BJ (cell line): ENCODE measurements around the gene ZC3HAV1. TPM values are rescaled to one million over a fixed set of nuclear protein-coding genes. Genes with fewer than 3 reads are reported as not detected.
"Not testable (repeated sequence)": the region's sequence is repeated elsewhere in the genome, so short reads cannot be mapped to it uniquely, and the experiment has no call there.

Experiments used
- CTCF ChIA-PET: fragments of 350-600 bp; formaldehyde crosslinking; extraction: SDS; loops from one replicate; lab custom pipeline; 2021; ENCODE audit warnings: antibody characterized with exemption, inconsistent platforms; lab: Yijun Ruan, JAX
- POLR2A ChIA-PET: fragments of 300-600 bp; sonication (Branson Sonifier 250); formaldehyde crosslinking; extraction: SDS; loops from one replicate; lab custom pipeline; 2021; ENCODE audit warnings: antibody characterized with exemption; lab: Charles Lee
- DNase-seq: peaks from one replicate; pipeline ENCODE4 v3.0.0-alpha.2; 2011; ENCODE audit warnings: low read depth
- H3K27me3 ChIP-seq: 2 replicates; pipeline ENCODE4 v1.6.0; 2011; ENCODE audit warnings: low read length; ENCODE audit not compliant: control insufficient read depth, insufficient read depth
- H3K36me3 ChIP-seq: 2 replicates; pipeline ENCODE4 v1.5.1; 2011; ENCODE audit warnings: low read length; ENCODE audit not compliant: control insufficient read depth, insufficient read depth
- H3K4me3 ChIP-seq: 2 replicates; pipeline ENCODE4 v1.5.1; 2011; ENCODE audit warnings: low read depth, mild to moderate bottlenecking, control low read depth, low read length
- CTCF ChIP-seq: IDR thresholded peaks from 2 replicates; pipeline ENCODE4 v1.5.1; 2011; ENCODE audit warnings: low read depth, mild to moderate bottlenecking, control low read depth, inconsistent platforms, low read length, moderate library complexity; ENCODE audit not compliant: insufficient read depth
- polyA plus RNA-seq: library from polyadenylated mRNA; depleted of rRNA; stranded (reverse); fragments of >200 nt; gene quantifications from 2 replicates; pipeline ENCODE4 v1.2.3, GENCODE V29; 2011

ZC3HAV1 gene
- polyA plus RNA-seq, 1 experiment, result 21.7 TPM

GRCh38 chr7:139059905-139060304 is 49.6 kb downstream of the ZC3HAV1 start:
- H3K4me3 ChIP-seq, result no peak overlapping the region
- no peak for TF ChIP-seq CTCF
- H3K36me3 ChIP-seq, result peaks cover 11% of the 10 kb centered on the region
- H3K27me3 ChIP-seq, result no peaks in the 10 kb centered on the region
- POLR2A ChIA-PET, result interaction anchor here (1.0 kb wide), 1 partner anchor 169 kb away, joined by 3 read pairs; no protein-coding TSS in a partner anchor
- CTCF ChIA-PET, result interaction anchor here (0.6 to 4.1 kb wide), 4 partner anchors 8 to 1001 kb away, joined by 3 to 24 read pairs (median 4); no protein-coding TSS in a partner anchor
- no peak for DNase-seq

- H3K4me3 ChIP-seq, result no peak overlapping the region
- peaks cover 9% of the 10 kb centered on the region for H3K36me3 ChIP-seq
- no peak for TF ChIP-seq CTCF
- H3K27me3 ChIP-seq, result no peaks in the 10 kb centered on the region
- DNase-seq, result no peak
- CTCF ChIA-PET, result interaction anchor here (0.6 to 4.1 kb wide), 5 partner anchors 9 to 559 kb away, joined by 3 to 24 read pairs (median 4); no protein-coding TSS in a partner anchor
- POLR2A ChIA-PET, result no interaction called here
Observed at GRCh38 chr7:139058943-139059342, 50.6 kb downstream of the ZC3HAV1 start.

GRCh38 chr7:139055674-139056073 is 53.8 kb downstream of the ZC3HAV1 start:
- POLR2A ChIA-PET, result no interaction called here
- DNase-seq, result no peak
- no peak for TF ChIP-seq CTCF
- CTCF ChIA-PET, result interaction anchor here (1.3 kb wide), 1 partner anchor 169 kb away, joined by 3 read pairs; no protein-coding TSS in a partner anchor
- no peak overlapping the region for H3K4me3 ChIP-seq
- no peaks in the 10 kb centered on the region for H3K27me3 ChIP-seq
- H3K36me3 ChIP-seq, result peaks cover 8% of the 10 kb centered on the region

GRCh38 chr7:139054656-139055055 is 54.9 kb downstream of the ZC3HAV1 start:
- CTCF ChIA-PET, result interaction anchor here (1.4 kb wide), 1 partner anchor 37 kb away, joined by 7 read pairs; no protein-coding TSS in a partner anchor
- H3K4me3 ChIP-seq, H3K27me3 ChIP-seq, POLR2A ChIA-PET, H3K36me3 ChIP-seq, DNase-seq: not testable (repeated sequence)

GRCh38 chr7:139054101-139054500 is 55.4 kb downstream of the ZC3HAV1 start:
- DNase-seq, result no peak
- ChIA-PET POLR2A (no interaction called here), CTCF (interaction anchor here (0.9 to 1.4 kb wide), 2 partner anchors 10 to 36 kb away, joined by 4 to 7 read pairs; no protein-coding TSS in a partner anchor)
- no peak overlapping the region for H3K4me3 ChIP-seq
- no peaks in the 10 kb centered on the region for H3K27me3 ChIP-seq
- TF ChIP-seq CTCF, result no peak
- H3K36me3 ChIP-seq, result peaks cover 8% of the 10 kb centered on the region
